Measurements from ENCODE around the gene CHST8.

The CHST8 gene

GRCh38 chr19:33801411-33801810 is 179.7 kb downstream of the CHST8 start:
- TF ChIP-seq REST (IDR thresholded peaks at IDR 0.05; ENCODE audit: insufficient replicate concordance, low read depth): no peak
- TF ChIP-seq GABPA (IDR thresholded peaks at IDR 0.05; ENCODE audit: low read depth): no peak
- no peaks in the 10 kb centered on the region for H3K27me3 ChIP-seq (ENCODE audit: insufficient read depth, poor library complexity, severe bottlenecking)
- H3K4me3 ChIP-seq (replicated peaks; ENCODE audit: insufficient read depth, low read length): no peak overlapping the region
- no peak for DNase-seq (ENCODE audit: low read depth in 1 of 2, low spot score in 1 of 2)
- no peak overlapping the region for H3K27ac ChIP-seq (replicated peaks)

DNA sequence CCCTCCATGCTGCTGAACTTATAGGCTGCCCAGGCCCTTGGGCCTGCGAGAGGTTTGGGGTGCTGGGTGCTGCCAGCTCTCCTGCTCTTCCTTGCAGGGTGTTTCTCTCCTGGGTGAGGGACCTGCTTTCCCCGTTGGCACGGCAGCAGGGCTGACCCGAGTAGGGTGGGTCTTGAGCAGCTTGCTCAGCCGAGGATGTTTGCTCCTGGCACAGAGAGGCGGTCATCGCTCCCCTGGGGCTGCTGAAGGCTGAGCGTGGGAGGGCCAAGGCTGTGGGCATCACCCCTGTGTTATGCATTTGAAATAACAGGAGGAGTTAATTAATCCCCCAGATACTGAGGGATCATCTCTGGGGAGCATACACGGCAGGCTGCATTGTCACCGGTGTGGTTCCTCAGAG is 180.2 kb downstream of the CHST8 start:
- Histone ChIP-seq H3K27me3 (ENCODE audit: insufficient read depth, poor library complexity, severe bottlenecking) (no peaks in the 10 kb centered on the region), H3K27ac (replicated peaks) (no peak overlapping the region), H3K4me3 (replicated peaks; ENCODE audit: insufficient read depth, low read length) (no peak overlapping the region)
- DNase-seq (ENCODE audit: low read depth in 1 of 2, low spot score in 1 of 2): no peak
- TF ChIP-seq SPI1 (IDR thresholded peaks at IDR 0.05; ENCODE audit: borderline replicate concordance, low read depth): no peak
- TF ChIP-seq REST (IDR thresholded peaks at IDR 0.05; ENCODE audit: insufficient replicate concordance, low read depth): no peak
- no peak for TF ChIP-seq POLR2AphosphoS5 (IDR thresholded peaks at IDR 0.05; ENCODE audit: low read depth)
- TF ChIP-seq GABPA (IDR thresholded peaks at IDR 0.05; ENCODE audit: low read depth): no peak
- TF ChIP-seq, protein P1, sequence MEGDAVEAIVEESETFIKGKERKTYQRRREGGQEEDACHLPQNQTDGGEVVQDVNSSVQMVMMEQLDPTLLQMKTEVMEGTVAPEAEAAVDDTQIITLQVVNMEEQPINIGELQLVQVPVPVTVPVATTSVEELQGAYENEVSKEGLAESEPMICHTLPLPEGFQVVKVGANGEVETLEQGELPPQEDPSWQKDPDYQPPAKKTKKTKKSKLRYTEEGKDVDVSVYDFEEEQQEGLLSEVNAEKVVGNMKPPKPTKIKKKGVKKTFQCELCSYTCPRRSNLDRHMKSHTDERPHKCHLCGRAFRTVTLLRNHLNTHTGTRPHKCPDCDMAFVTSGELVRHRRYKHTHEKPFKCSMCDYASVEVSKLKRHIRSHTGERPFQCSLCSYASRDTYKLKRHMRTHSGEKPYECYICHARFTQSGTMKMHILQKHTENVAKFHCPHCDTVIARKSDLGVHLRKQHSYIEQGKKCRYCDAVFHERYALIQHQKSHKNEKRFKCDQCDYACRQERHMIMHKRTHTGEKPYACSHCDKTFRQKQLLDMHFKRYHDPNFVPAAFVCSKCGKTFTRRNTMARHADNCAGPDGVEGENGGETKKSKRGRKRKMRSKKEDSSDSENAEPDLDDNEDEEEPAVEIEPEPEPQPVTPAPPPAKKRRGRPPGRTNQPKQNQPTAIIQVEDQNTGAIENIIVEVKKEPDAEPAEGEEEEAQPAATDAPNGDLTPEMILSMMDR (IDR thresholded peaks at IDR 0.05; ENCODE audit: insufficient read depth, low read length): no peak

DNA sequence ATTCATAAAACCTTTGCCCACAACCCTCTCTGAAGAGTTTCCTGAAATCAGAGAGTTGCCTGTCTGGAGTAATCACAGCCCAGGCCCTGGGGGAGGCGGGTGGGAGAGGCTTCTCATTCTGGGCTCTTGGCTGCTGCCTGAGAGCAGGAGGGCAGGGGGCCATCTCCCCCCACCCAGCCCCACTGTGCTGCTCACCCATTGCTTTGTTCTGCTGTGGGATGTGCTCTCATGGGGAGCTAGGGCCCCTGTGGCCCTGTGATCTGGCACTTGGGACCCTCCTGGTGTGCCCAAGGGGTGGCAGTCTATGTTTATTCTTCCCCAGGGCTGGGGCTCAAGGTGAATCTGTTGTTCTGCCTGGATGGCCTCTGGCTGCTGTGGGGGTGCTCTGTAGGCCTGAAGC is 181.0 kb downstream of the CHST8 start:
- H3K27me3 ChIP-seq (ENCODE audit: insufficient read depth, poor library complexity, severe bottlenecking): no peaks in the 10 kb centered on the region
- H3K4me3 ChIP-seq (replicated peaks; ENCODE audit: insufficient read depth, low read length): no peak overlapping the region
- DNase-seq (ENCODE audit: low read depth in 1 of 2, low spot score in 1 of 2): no peak
- no peak overlapping the region for H3K27ac ChIP-seq (replicated peaks)
- TF ChIP-seq SPI1 (IDR thresholded peaks at IDR 0.05; ENCODE audit: borderline replicate concordance, low read depth) (no peak), POLR2AphosphoS5 (IDR thresholded peaks at IDR 0.05; ENCODE audit: low read depth) (no peak), GABPA (IDR thresholded peaks at IDR 0.05; ENCODE audit: low read depth) (no peak), REST (IDR thresholded peaks at IDR 0.05; ENCODE audit: insufficient replicate concordance, low read depth) (no peak)
- TF ChIP-seq, protein P1 (IDR thresholded peaks at IDR 0.05; ENCODE audit: insufficient read depth, low read length): no peak

GRCh38 chr19:33803383-33803782 is 181.6 kb downstream of the CHST8 start:
- Histone ChIP-seq H3K27ac (replicated peaks) (no peak overlapping the region), H3K27me3 (ENCODE audit: insufficient read depth, poor library complexity, severe bottlenecking) (no peaks in the 10 kb centered on the region), H3K4me3 (replicated peaks; ENCODE audit: insufficient read depth, low read length) (no peak overlapping the region)
- no peak for TF ChIP-seq REST (IDR thresholded peaks at IDR 0.05; ENCODE audit: insufficient replicate concordance, low read depth)
- no peak for TF ChIP-seq POLR2AphosphoS5 (IDR thresholded peaks at IDR 0.05; ENCODE audit: low read depth)
- TF ChIP-seq GABPA (IDR thresholded peaks at IDR 0.05; ENCODE audit: low read depth): no peak
- TF ChIP-seq, protein P1 (IDR thresholded peaks at IDR 0.05; ENCODE audit: insufficient read depth, low read length): no peak
- no peak for TF ChIP-seq SPI1 (IDR thresholded peaks at IDR 0.05; ENCODE audit: borderline replicate concordance, low read depth)
- no peak for DNase-seq (ENCODE audit: low read depth in 1 of 2, low spot score in 1 of 2)

Data from HL-60 (cell line).